Activated T-helper 17 cell treated with anti-CD3 and anti-CD28 coated beads, Interleukin-2, amount 50 U/mL, for 72 hours (primary cell): ENCODE measurements around the gene OR52N2. TPM values are rescaled to one million over a fixed set of nuclear protein-coding genes. Genes with fewer than 3 reads are reported as not detected.

Experiments
- ATAC-seq: fragments of 150-1000 bp; cut with Tn5 transposase; replicated peaks from 2 replicates; pipeline ENCODE4 v1.10.0; 2021; ENCODE audit warnings: mild to moderate bottlenecking, moderate library complexity
- H3K27ac Mint-ChIP-seq: one replicate; pipeline ENCODE4 v1.8.0; 2022; ENCODE audit warnings: mixed read lengths
- H3K27me3 Mint-ChIP-seq: one replicate; pipeline ENCODE4 v1.8.0; 2022; ENCODE audit warnings: mixed read lengths
- H3K36me3 Mint-ChIP-seq: one replicate; pipeline ENCODE4 v1.8.0; 2022; ENCODE audit warnings: low read depth, mild to moderate bottlenecking, mixed read lengths
- H3K4me1 Mint-ChIP-seq: one replicate; pipeline ENCODE4 v1.8.0; 2022; ENCODE audit warnings: mixed read lengths
- H3K4me3 Mint-ChIP-seq: one replicate; pipeline ENCODE4 v1.8.0; 2022; ENCODE audit warnings: mild to moderate bottlenecking, mixed read lengths
- H3K9me3 Mint-ChIP-seq: one replicate; pipeline ENCODE4 v1.8.0; 2022; ENCODE audit warnings: mixed read lengths
- total RNA-seq, 2 donors: library from RNA; stranded (reverse); gene quantifications; one replicate each; pipeline ENCODE4 v1.2.3, GENCODE V29; 2022

OR52N2 gene
- total RNA-seq, 2 donors from 2014 or later, result not detected

GRCh38 chr11:5841797-5842196 lies 33.1 kb downstream of the OR52N2 start, which contains the start of gene OR52E6:
TSS of gene OR52E6 (minus strand) at chr11:5841897. CDS start at chr11:5841897, 0 bp downstream.
- Mint-ChIP-seq H3K27me3 (peaks cover 21% of the 10 kb centered on the region), H3K27ac (no peak within 1 kb of the TSS), H3K36me3 (no peaks in the 10 kb centered on the region), H3K9me3 (no peaks in the 10 kb centered on the region), H3K4me1 (no peaks in the 10 kb centered on the region), H3K4me3 (no peak within 1 kb of the TSS)
- no peak for ATAC-seq

GRCh38 chr11:5846701-5847100 lies 38.0 kb downstream of the OR52N2 start:
- H3K36me3 Mint-ChIP-seq, result no peaks in the 10 kb centered on the region
- peaks cover 4% of the 10 kb centered on the region for H3K27me3 Mint-ChIP-seq
- H3K9me3 Mint-ChIP-seq, result no peaks in the 10 kb centered on the region
- no peaks in the 10 kb centered on the region for H3K4me1 Mint-ChIP-seq
- H3K4me3 Mint-ChIP-seq, result no peak overlapping the region
- no peak for ATAC-seq
- H3K27ac Mint-ChIP-seq, result no peak overlapping the region

GRCh38 chr11:5847711-5848110 lies 39.0 kb downstream of the OR52N2 start:
- H3K4me3 Mint-ChIP-seq, result no peak overlapping the region
- no peak for ATAC-seq
- H3K36me3 Mint-ChIP-seq, result no peaks in the 10 kb centered on the region
- no peaks in the 10 kb centered on the region for H3K4me1 Mint-ChIP-seq
- peaks cover 4% of the 10 kb centered on the region for H3K27me3 Mint-ChIP-seq
- no peaks in the 10 kb centered on the region for H3K9me3 Mint-ChIP-seq
- no peak overlapping the region for H3K27ac Mint-ChIP-seq

GRCh38 chr11:5851002-5851401 lies 42.3 kb downstream of the OR52N2 start:
- Mint-ChIP-seq H3K4me1 (no peaks in the 10 kb centered on the region), H3K27me3 (peaks cover 13% of the 10 kb centered on the region), H3K9me3 (no peaks in the 10 kb centered on the region), H3K27ac (no peak overlapping the region), H3K36me3 (no peaks in the 10 kb centered on the region), H3K4me3 (no peak overlapping the region)
- ATAC-seq, result no peak

GRCh38 chr11:5857590-5857989 lies 48.9 kb downstream of the OR52N2 start, which contains the start of gene OR52E8:
TSS of gene OR52E8 (minus strand) at chr11:5857690. CDS start at chr11:5857690, 0 bp downstream.
- no peak within 1 kb of the TSS for H3K27ac Mint-ChIP-seq
- H3K27me3 Mint-ChIP-seq, result peaks cover 17% of the 10 kb centered on the region
- H3K36me3 Mint-ChIP-seq, result no peaks in the 10 kb centered on the region
- no peaks in the 10 kb centered on the region for H3K4me1 Mint-ChIP-seq
- H3K9me3 Mint-ChIP-seq, result no peaks in the 10 kb centered on the region
- ATAC-seq, result no peak
- H3K4me3 Mint-ChIP-seq, result no peak within 1 kb of the TSS

- ATAC-seq, result no peak
- no peak overlapping the region for H3K27ac Mint-ChIP-seq
- H3K4me1 Mint-ChIP-seq, result no peaks in the 10 kb centered on the region
- H3K27me3 Mint-ChIP-seq, result peaks cover 28% of the 10 kb centered on the region
- no peak overlapping the region for H3K4me3 Mint-ChIP-seq
- no peaks in the 10 kb centered on the region for H3K9me3 Mint-ChIP-seq
- no peaks in the 10 kb centered on the region for H3K36me3 Mint-ChIP-seq
These were observed 57.1 kb downstream of the OR52N2 start for GRCh38 chr11:5865826-5866225.

Other genes with a start within 250 kb of the OR52N2 start
- gene OR52B6, start 228.0 kb upstream of the OR52N2 start, total RNA-seq, result not detected
- under 1 TPM; 0.19 TPM for gene TRIM6, start 212.3 kb upstream of the OR52N2 start, total RNA-seq
- gene TRIM34, start 183.9 kb upstream of the OR52N2 start, total RNA-seq, result 1 to 10 TPM; 6.7 to 7.1 TPM
- gene TRIM5, start 123.8 kb upstream of the OR52N2 start, total RNA-seq, result 10 to 100 TPM; 11.4 to 18.8 TPM
- gene TRIM22, start 119.1 kb upstream of the OR52N2 start, total RNA-seq, result 100 to 1,000 TPM in 1 of 2 donors, 10 to 100 TPM in 1; 91.0 to 159 TPM
- gene OR56B1, start 72.5 kb upstream of the OR52N2 start, total RNA-seq, result under 1 TPM in 1 of 2 donors, not detected in 1; 0.29 TPM
- 1 to 10 TPM in 1 of 2 donors, under 1 TPM in 1; 0.26 to 1.8 TPM for gene OR52N4, start 54.7 kb upstream of the OR52N2 start, total RNA-seq
- gene OR52N5, start 25.6 kb upstream of the OR52N2 start, total RNA-seq, result not detected
- under 1 TPM in 1 of 2 donors, not detected in 1; 0.09 TPM for gene OR52N1, start 17.7 kb upstream of the OR52N2 start, total RNA-seq
- not detected for gene OR52E6, start 33.0 kb downstream of the OR52N2 start, total RNA-seq
- gene OR52E8, start 48.8 kb downstream of the OR52N2 start, total RNA-seq, result not detected
- gene OR52E4, start 71.7 kb downstream of the OR52N2 start, total RNA-seq, result not detected
- not detected for gene OR52E5, start 84.3 kb downstream of the OR52N2 start, total RNA-seq
- gene OR56A3, start 133.3 kb downstream of the OR52N2 start, total RNA-seq, result not detected
- gene OR56A5, start 159.6 kb downstream of the OR52N2 start, total RNA-seq, result not detected
- gene OR52L1, start 178.1 kb downstream of the OR52N2 start, total RNA-seq, result not detected
- not detected for gene OR56A4, start 198.0 kb downstream of the OR52N2 start, total RNA-seq
- gene OR56A1, start 221.8 kb downstream of the OR52N2 start, total RNA-seq, result not detected